HG02588 (cell line): ENCODE results near the gene USP12.
"Not testable (repeated sequence)": the region's sequence is repeated elsewhere in the genome, so short reads cannot be mapped to it uniquely, and the experiment has no call there.

Experiments used
- ATAC-seq: cut with Tn5 transposase; IDR thresholded peaks from one replicate; pipeline ENCODE4 v1.9.1; 2021; ENCODE audit warnings: mild to moderate bottlenecking, moderate library complexity; ENCODE audit not compliant: unreplicated experiment

USP12 gene, protein sequence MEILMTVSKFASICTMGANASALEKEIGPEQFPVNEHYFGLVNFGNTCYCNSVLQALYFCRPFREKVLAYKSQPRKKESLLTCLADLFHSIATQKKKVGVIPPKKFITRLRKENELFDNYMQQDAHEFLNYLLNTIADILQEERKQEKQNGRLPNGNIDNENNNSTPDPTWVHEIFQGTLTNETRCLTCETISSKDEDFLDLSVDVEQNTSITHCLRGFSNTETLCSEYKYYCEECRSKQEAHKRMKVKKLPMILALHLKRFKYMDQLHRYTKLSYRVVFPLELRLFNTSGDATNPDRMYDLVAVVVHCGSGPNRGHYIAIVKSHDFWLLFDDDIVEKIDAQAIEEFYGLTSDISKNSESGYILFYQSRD

DNA sequence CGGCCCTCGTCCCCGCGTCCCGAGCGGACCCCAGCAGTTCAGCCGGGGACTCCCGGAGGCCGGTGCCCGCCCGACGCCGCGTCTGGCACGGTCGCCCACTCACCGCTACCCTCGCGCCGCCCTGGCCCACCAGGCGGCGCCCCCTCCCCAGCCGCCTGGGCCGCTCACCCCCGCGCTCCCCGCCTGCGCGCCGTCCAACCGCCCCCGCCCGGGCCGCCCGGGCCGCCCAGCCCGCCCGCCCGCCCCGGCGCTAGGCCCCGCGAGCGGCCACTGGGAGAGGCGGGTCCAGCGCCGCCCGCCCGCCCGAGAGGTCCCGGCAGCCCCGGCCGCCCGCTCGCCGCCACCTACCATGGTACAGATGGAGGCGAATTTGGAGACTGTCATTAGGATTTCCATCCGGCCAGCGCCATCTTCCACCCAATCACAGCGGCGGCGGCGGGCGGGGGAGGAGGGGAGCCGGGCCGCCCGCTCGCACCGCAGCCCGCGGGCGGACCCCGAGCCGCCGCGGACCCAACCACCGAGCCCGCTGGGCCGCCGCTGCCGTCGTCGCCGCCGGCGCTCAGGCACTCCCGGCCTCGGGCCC lies at the start of gene USP12:
Gene USP12 (minus strand): TSS at position 568 of the 583 bp plus-strand sequence. CDS start 172 bp downstream, at position 396.
- peak; percentile 27 for ATAC-seq

DNA sequence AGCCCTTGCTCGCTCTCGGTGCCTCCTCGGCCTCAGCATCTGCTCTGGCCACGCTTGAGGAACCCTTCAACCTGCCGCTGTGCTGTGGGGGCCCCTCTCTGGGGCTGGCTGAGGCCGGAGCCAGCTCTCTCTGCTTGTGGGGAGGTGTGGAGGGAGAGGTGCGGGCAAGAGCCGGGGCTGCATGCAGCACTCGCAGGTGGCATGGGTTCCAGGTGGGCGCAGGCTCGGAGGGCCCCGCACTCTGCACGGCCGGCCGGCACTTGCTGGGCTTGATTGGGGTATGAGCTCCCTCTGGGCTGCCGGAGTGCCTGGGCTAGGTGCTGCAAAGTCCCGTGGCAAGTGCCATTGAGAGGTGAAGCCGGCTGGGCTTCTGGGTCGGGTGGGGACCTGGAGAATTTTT lies 48.0 kb upstream of the USP12 start:
- no peak for ATAC-seq

DNA sequence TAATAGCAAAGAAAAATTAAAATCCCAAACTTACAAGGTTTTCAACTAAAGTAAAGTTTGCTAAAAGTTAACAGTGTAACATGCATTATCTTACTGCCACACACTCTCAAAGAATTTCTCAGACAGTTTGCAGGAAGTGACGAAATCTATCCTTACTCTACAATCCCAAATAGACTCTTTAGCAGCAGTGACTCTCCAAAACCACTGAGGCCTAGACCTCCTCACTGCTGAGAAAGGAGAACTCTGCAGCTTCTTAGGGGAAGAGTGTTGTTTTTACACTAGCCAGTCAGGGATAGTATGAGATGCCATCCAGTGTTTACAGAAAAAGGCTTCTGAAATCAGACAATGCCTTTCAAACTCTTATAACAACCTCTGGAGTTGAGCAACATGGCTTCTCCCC lies 47.2 kb upstream of the USP12 start:
- ATAC-seq = not testable (repeated sequence)

- ATAC-seq = not testable (repeated sequence)
These were observed 46.2 kb upstream of the USP12 start for GRCh38 chr13:27217791-27218190.

DNA sequence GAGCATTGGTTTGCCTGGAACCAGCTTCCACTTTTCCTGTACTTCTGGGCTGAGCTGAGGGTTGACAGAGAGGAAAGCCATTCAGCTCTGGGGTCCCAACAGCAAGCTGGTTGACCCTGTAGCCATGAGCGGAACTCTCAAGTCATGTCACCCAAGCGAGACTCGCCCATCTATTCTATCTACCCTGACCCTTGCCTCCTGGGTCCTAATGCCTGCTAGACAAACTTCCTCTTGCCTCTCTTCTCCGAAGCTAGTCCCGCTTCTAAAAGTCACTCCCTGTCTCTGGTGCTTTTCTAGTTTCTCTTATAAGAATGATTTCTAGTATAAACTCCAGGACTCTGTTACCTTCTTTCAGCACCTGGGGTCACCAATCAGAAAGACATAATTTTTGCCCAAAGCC lies 41.8 kb upstream of the USP12 start:
- not testable (repeated sequence) for ATAC-seq

- ATAC-seq = no peak
These were observed 40.3 kb upstream of the USP12 start for GRCh38 chr13:27211771-27212364.

DNA sequence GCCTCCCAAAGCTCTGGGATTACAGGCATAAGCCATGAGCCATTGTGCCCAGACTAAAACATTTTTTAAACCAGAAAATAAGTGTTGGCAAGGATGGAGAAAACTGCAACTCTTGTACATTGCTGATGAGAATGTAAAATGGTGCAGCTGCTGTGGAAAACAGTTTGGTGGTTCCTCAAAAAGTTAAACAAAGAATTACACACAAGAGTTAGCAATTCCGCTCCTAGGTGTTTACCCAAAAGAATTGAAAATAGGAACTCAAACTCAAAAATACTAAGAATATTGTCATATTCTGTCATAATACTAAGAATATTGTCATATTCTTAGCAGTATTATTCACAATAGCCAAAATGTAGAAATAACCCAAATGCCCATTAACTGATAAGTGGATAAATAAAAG lies 39.7 kb upstream of the USP12 start:
- no peak for ATAC-seq

DNA sequence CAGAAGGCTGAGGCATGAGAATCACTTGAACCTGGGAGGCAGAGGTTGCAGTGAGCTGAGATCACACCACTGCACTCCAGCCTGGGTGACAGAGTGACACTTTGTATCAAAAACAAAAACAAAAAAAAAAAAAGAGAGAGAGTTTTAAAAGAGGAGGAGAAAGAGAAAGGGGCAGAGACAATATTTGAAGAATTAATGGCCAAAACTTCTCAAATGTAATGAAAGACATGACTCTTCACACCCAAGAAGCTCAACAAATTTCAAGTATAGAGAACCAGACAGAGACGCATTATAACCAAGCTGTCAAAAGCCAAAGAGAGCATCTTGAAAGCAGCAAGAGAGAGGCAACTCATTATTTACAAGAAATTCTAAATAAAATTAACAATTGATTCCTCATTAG lies 36.9 kb upstream of the USP12 start:
- no peak for ATAC-seq

- no peak for ATAC-seq
These were observed 32.2 kb upstream of the USP12 start for GRCh38 chr13:27203854-27204253.

DNA sequence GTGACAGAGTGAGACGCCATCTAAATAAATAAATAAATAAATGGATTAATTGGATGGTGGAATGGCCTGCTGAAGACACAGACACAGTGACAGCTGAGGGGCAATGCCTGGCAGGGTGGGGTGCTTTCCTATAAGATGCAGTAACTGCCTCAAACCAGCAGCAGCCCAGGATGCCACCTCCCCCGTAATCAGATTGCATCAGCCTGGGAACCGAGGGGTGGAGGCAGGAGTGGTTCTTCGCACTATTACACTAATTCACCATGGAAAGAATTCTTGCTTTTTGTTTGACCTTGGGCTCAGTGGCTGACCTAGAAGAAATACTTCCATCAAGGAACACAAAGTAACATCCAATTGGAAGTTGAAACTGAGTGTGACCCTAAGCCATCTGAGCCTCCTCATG lies 31.6 kb upstream of the USP12 start:
- no peak for ATAC-seq

DNA sequence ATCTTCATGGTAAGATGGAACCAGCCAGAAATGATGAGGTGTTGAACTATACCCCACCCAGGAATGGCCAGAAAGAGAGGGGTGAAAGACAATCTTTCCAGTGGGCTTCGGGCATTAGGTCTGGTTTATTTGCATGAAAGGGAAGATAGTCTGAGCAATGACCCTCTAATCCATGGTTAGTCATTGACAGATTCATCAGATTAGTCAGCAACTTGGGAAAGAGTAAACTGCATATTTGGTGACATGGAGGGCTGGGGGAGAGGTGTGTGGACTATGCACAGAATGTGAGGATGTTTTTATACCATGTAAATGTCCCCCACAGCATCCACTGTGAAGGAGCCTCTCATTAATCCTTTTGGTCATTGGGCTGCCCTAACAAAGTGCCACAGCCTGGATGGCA lies 30.1 kb upstream of the USP12 start:
- no peak for ATAC-seq

DNA sequence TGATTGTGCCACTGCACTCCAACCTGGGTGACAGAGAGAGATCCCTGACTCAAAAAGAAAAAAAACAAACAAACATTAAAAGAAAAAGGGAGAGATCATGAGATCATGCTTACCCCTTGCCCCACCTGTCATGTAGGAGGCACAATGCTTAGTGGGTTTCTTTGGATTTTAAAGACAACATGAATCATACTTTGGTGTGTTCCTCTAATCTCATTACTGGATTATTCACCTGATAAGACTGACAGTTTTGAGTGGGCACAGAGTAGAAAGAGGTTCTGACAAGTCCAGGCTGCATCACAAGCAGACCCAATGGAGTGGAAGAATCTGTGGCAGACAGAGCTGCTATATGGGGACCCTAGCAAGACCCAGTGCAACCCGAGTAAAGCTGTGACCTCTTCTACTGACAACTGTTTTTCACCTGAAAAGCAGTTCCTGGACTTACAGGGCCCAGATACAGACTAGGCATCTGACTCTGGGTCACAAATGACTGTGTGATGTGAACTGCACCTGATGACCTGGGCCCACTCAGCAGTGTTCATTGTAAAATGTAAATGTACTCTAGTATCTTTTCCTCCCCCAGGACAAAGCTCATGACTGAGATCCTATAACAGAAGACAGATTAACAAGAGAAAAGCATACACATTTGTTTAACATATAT lies 28.9 kb upstream of the USP12 start:
- no peak for ATAC-seq

DNA sequence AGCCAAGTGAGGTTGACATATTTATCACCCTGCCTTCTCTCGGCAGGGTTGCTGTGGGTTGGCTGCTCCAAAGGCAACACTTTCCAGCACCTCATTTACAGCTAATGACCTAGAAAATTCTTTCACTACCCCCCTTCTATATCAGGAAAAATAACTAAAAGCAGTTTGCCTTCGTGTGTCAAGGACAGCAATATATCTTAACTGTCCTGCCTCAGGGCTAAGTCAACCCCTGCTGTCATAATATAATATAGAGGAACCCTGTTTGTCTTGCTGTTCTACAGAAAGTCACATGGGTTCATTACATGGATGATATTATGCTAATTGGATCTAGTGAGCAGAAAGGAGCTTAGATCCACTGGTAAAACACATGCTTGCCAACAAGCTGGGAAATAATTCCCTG lies 28.1 kb upstream of the USP12 start:
- ATAC-seq = no peak

- ATAC-seq = no peak
These were observed 27.6 kb upstream of the USP12 start for GRCh38 chr13:27199211-27199610.

GRCh38 chr13:27194895-27195764 lies 23.5 kb upstream of the USP12 start:
- no peak for ATAC-seq

DNA sequence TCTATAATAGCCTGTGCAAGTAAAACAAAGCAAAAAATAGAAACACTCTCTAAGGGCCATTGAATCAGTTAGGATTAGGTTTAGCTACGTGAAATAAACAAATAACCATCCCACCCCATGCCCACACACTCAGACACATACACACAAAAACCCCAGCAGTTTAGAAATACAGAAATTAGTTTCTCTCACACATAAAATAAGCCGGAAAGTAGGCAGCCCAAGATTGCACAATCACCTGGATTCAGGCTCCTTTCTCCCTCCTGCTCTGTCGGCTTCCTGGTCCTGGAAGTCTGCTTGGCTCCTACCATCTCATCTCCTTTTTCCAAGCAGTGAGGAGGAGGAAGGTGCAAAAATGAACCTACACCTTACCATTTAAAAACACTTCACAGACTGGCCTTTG lies 22.6 kb upstream of the USP12 start:
- no peak for ATAC-seq

DNA sequence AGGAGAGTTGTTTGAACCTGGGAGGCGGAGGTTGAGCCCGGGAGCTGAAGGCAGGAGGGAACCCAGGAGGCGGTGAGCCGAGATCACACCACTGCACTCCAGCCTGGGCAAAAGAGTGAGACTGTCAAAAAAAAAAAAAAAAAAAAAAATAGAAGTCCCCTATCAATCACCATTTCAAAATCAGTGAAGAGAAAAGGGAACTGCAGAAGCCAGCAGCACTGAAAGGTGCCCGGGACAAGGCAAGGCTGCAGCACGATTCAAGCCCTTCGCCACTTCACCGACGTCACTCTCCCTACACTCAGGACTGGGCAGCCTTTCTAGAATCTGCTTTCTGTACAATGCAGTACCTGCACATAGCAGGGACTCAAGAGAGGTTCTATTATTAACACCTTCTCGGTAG lies 21.9 kb upstream of the USP12 start:
- no peak for ATAC-seq

DNA sequence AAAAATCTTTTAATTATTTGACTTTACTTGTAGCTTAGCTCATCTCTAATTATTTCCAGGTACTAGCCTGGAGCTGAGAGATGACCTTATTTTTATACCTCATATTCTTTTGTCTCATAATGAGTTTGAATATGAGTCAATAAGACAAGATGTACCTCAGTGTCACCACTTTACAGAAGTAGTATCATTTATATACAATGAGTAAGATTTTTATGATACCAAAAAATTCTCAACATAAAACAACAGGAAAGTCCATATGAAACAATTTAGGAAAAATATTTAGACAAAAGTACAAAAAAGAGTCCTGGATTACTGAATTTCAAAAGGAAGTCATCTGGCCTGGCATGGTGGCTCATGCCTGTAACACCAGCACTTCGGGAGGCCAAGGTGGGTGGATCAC lies 21.4 kb upstream of the USP12 start:
- no peak for ATAC-seq

DNA sequence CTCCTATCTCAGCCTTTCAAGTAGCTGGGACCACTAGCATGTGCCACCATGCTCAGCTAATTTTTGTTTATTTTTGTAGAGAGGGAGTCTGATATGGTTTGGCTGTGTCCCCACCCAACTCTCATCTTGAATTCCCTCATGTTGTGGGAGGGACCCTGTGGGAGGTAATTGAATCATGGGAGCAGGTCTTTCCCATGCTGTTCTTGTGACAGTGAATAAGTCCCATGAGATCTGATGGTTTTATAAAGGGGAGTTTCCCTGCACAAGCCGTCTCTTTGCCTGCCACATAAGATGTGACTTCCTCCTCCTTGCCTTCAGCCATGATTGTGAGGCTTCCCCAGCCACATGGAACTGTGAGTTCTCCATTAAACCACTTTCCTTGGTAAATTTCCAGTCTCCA lies 20.8 kb upstream of the USP12 start:
- ATAC-seq = not testable (repeated sequence)

DNA sequence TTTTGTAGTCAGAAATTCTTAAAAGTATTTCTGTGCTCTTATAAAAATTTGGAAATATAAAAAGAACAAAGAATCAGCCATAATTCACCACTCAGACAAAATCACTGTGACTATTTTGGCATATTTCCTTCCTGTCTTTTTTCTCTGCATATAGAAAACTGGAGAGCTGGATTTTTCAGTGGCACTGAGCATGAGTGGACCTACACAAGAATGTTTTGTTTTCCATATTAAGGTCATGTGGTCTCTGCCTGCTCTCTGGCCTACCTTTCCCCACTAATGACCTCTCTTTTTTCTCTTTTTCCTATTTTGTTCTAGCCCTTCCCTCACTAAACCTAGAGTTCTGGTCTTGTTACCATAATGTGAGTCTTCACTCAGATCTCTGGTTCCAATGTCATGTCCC lies 17.6 kb upstream of the USP12 start:
- ATAC-seq = no peak

DNA sequence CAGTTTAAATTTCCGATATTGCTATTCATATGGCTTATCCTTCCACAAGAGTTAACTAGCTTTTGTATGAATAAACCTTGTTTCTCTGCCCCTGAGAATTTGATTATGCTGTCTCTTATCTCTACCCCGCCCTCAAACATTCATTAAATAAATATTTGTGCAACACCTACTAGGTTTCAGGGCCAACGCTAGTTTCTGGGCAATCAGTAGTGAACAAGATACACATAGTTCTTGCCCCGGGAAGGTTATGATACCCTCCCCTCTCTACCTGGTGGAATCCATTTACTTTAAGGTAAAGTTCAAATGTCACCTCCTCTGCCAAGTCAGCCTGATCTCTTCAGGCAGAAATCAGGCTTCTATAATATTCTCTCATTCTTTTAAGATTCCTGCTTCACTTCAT lies 16.6 kb upstream of the USP12 start:
- no peak for ATAC-seq
